ENCODE results near the gene AKAP6.

The AKAP6 gene

DNA sequence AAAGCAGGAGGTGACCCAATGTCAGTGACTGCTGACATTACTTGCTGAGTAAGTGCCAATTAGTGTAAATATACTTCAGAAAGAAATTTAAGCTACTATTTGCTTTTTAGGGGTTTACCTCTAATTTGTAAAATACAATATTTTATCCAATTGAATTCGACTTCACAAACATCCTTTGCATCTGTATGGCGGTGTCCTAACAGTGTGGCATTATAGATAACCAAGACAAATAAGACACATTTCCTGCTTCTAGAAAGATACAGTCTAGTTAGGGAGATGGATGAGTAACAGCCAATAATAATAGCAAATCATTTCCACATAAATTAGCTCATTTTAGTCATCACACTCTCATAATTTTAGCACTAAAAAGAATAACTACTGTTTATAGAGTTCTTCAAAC is 196.5 kb downstream of the AKAP6 start:
- DNase-seq (ENCODE audit: low spot score in 2 of 2) (no peak), ATAC-seq (replicated peaks; ENCODE audit: extremely low read depth, poor library complexity, severe bottlenecking) (no peak)
- Mint-ChIP-seq H3K36me3 (ENCODE audit: insufficient read depth) (no peaks in the 10 kb centered on the region), H3K27ac (ENCODE audit: low read depth) (no peak overlapping the region), H3K9me3 (no peaks in the 10 kb centered on the region), H3K27me3 (no peaks in the 10 kb centered on the region), H3K4me3 (no peak overlapping the region), H3K4me1 (no peaks in the 10 kb centered on the region)

GRCh38 chr14:32530800-32531199 is 201.7 kb downstream of the AKAP6 start:
- DNase-seq (ENCODE audit: low spot score in 2 of 2) (no peak), ATAC-seq (replicated peaks; ENCODE audit: extremely low read depth, poor library complexity, severe bottlenecking) (no peak)

GRCh38 chr14:32531942-32532515 is 202.9 kb downstream of the AKAP6 start:
- Mint-ChIP-seq H3K27ac (ENCODE audit: low read depth) (no peak overlapping the region), H3K4me3 (no peak overlapping the region), H3K9me3 (peaks cover 14% of the 10 kb centered on the region), H3K36me3 (ENCODE audit: insufficient read depth) (no peaks in the 10 kb centered on the region), H3K4me1 (no peaks in the 10 kb centered on the region), H3K27me3 (no peaks in the 10 kb centered on the region)
- no peak for ATAC-seq (replicated peaks; ENCODE audit: extremely low read depth, poor library complexity, severe bottlenecking)
- DNase-seq (ENCODE audit: low spot score in 2 of 2) = no peak

More at GRCh38 chr14:32530800-32531199, 201.7 kb downstream of the AKAP6 start:
- no peaks in the 10 kb centered on the region for H3K36me3 Mint-ChIP-seq (ENCODE audit: insufficient read depth)
- no peaks in the 10 kb centered on the region for H3K27me3 Mint-ChIP-seq
- H3K9me3 Mint-ChIP-seq = peaks cover 9% of the 10 kb centered on the region
- no peak overlapping the region for H3K4me3 Mint-ChIP-seq
- no peaks in the 10 kb centered on the region for H3K4me1 Mint-ChIP-seq
- H3K27ac Mint-ChIP-seq (ENCODE audit: low read depth) = no peak overlapping the region

DNA sequence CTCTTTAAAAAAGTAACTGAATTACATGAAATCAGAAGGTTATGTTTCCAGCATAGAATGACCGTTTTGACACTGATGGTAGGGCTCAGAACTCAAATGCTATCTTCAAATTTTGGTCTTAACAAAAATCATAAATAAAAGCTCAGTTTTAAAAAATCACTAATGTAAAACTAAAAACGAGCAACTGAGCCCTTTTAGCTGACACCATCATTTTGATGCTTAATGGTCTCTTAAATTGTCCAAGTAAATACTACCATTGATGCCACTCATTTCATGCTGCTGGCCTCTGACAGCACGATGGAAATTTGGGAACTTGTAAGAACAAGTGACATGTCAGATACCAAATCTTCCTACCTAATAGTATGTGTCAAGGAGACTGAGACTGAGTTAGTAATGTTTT is 205.0 kb downstream of the AKAP6 start:
- ATAC-seq (replicated peaks; ENCODE audit: extremely low read depth, poor library complexity, severe bottlenecking) = no peak
- H3K9me3 Mint-ChIP-seq = peaks cover 14% of the 10 kb centered on the region
- no peaks in the 10 kb centered on the region for H3K4me1 Mint-ChIP-seq
- H3K36me3 Mint-ChIP-seq (ENCODE audit: insufficient read depth) = no peaks in the 10 kb centered on the region
- H3K4me3 Mint-ChIP-seq = no peak overlapping the region
- no peaks in the 10 kb centered on the region for H3K27me3 Mint-ChIP-seq
- no peak overlapping the region for H3K27ac Mint-ChIP-seq (ENCODE audit: low read depth)
- no peak for DNase-seq (ENCODE audit: low spot score in 2 of 2)

DNA sequence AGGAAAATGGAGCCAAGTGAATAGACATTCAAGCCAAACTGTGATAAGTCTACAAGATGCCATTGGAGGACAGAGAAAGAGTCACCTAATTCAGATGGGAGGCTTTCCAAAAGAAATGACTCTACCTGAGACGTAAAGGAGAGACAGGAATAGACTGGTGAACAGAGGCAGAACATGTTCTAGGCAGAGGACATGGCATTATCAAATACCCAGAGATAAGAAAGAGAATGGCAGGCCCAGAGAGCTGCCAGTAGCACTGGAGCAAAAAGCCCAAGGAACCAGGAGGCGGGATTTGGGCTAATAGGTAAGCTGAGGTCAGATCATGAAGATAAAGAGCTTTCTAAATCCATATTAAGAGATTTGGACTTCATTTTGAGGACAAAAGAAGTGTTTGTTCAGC is 207.1 kb downstream of the AKAP6 start:
- H3K4me1 Mint-ChIP-seq = no peaks in the 10 kb centered on the region
- DNase-seq (ENCODE audit: low spot score in 2 of 2) (no peak), ATAC-seq (replicated peaks; ENCODE audit: extremely low read depth, poor library complexity, severe bottlenecking) (no peak)
- H3K27me3 Mint-ChIP-seq = no peaks in the 10 kb centered on the region
- H3K9me3 Mint-ChIP-seq = peaks cover 14% of the 10 kb centered on the region
- no peak overlapping the region for H3K27ac Mint-ChIP-seq (ENCODE audit: low read depth)
- no peak overlapping the region for H3K4me3 Mint-ChIP-seq
- H3K36me3 Mint-ChIP-seq (ENCODE audit: insufficient read depth) = no peaks in the 10 kb centered on the region

DNA sequence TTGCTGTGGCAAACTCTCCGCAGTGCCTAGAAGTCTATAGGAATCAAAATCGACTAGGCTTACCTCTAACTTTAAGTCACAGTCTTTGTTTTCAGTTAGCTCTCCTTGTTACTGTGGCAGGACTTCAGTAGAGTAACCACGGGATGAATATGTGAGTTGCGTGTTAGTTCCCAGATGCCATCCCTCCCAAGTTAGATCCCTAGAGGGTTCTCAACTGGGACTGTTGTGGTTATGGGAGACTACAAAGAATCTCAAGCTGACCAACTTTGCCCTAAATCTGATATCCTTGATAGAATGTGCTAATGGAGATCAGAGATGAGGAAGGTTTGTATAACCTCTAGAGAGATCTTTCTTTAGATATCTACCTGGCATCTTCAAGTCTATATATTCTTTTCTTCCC is 208.1 kb downstream of the AKAP6 start:
- no peaks in the 10 kb centered on the region for H3K4me1 Mint-ChIP-seq
- no peaks in the 10 kb centered on the region for H3K36me3 Mint-ChIP-seq (ENCODE audit: insufficient read depth)
- no peak overlapping the region for H3K27ac Mint-ChIP-seq (ENCODE audit: low read depth)
- DNase-seq (ENCODE audit: low spot score in 2 of 2) = no peak
- peaks cover 14% of the 10 kb centered on the region for H3K9me3 Mint-ChIP-seq
- no peak overlapping the region for H3K4me3 Mint-ChIP-seq
- no peaks in the 10 kb centered on the region for H3K27me3 Mint-ChIP-seq
- ATAC-seq (replicated peaks; ENCODE audit: extremely low read depth, poor library complexity, severe bottlenecking) = no peak

- no peaks in the 10 kb centered on the region for H3K9me3 Mint-ChIP-seq
- ATAC-seq (replicated peaks; ENCODE audit: extremely low read depth, poor library complexity, severe bottlenecking) = no peak
- H3K36me3 Mint-ChIP-seq (ENCODE audit: insufficient read depth) = peaks cover 1% of the 10 kb centered on the region
- no peaks in the 10 kb centered on the region for H3K27me3 Mint-ChIP-seq
- DNase-seq (ENCODE audit: low spot score in 2 of 2) = no peak
- H3K27ac Mint-ChIP-seq (ENCODE audit: low read depth) = no peak overlapping the region
- no peaks in the 10 kb centered on the region for H3K4me1 Mint-ChIP-seq
- H3K4me3 Mint-ChIP-seq = no peak overlapping the region
Measured at GRCh38 chr14:32542507-32542906, 213.4 kb downstream of the AKAP6 start.

GRCh38 chr14:32545095-32545494 is 216.0 kb downstream of the AKAP6 start:
- DNase-seq (ENCODE audit: low spot score in 2 of 2) (no peak), ATAC-seq (replicated peaks; ENCODE audit: extremely low read depth, poor library complexity, severe bottlenecking) (no peak)
- no peak overlapping the region for H3K27ac Mint-ChIP-seq (ENCODE audit: low read depth)
- no peaks in the 10 kb centered on the region for H3K4me1 Mint-ChIP-seq
- peaks cover 1% of the 10 kb centered on the region for H3K36me3 Mint-ChIP-seq (ENCODE audit: insufficient read depth)
- H3K9me3 Mint-ChIP-seq = peaks cover 5% of the 10 kb centered on the region
- H3K4me3 Mint-ChIP-seq = no peak overlapping the region
- H3K27me3 Mint-ChIP-seq = no peaks in the 10 kb centered on the region

DNA sequence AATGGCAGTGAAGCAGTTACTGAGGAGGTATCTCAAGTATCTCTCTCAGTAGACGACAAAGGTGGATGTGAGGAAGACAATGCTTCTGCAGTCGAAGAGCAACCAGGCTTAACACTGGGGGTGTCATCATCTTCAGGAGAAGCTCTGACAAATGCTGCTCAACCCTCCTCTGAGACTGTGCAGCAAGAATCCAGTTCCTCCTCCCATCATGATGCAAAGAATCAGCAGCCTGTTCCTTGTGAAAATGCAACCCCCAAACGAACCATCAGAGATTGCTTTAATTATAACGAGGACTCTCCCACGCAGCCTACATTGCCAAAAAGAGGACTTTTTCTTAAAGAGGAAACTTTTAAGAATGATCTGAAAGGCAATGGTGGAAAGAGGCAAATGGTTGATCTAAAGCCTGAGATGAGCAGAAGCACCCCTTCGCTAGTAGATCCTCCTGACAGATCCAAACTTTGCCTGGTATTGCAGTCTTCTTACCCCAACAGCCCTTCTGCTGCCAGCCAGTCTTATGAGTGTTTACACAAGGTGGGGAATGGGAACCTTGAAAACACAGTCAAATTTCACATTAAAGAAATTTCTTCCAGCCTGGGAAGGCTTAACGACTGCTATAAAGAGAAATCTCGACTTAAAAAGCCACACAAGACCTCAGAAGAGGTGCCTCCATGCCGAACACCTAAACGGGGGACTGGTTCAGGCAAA is 216.6 kb downstream of the AKAP6 start:
- H3K27ac Mint-ChIP-seq (ENCODE audit: low read depth) = no peak overlapping the region
- peaks cover 1% of the 10 kb centered on the region for H3K36me3 Mint-ChIP-seq (ENCODE audit: insufficient read depth)
- H3K4me1 Mint-ChIP-seq = no peaks in the 10 kb centered on the region
- DNase-seq (ENCODE audit: low spot score in 2 of 2) = no peak
- no peaks in the 10 kb centered on the region for H3K27me3 Mint-ChIP-seq
- peaks cover 5% of the 10 kb centered on the region for H3K9me3 Mint-ChIP-seq
- ATAC-seq (replicated peaks; ENCODE audit: extremely low read depth, poor library complexity, severe bottlenecking) = no peak
- no peak overlapping the region for H3K4me3 Mint-ChIP-seq

DNA sequence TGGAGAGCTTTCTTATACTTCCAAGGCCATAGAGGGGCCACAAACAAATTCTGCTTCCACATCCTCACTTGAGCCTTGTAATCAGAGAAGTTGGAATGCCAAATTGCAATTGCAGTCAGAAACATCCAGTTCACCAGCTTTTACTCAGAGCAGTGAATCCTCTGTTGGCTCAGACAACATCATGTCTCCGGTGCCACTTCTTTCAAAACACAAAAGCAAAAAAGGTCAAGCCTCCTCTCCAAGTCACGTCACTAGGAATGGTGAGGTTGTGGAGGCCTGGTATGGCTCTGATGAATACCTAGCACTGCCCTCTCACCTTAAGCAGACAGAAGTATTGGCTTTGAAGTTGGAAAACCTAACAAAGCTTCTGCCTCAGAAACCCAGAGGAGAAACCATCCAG is 217.1 kb downstream of the AKAP6 start:
- Mint-ChIP-seq H3K4me3 (no peak overlapping the region), H3K27ac (ENCODE audit: low read depth) (no peak overlapping the region), H3K4me1 (no peaks in the 10 kb centered on the region), H3K27me3 (no peaks in the 10 kb centered on the region), H3K36me3 (ENCODE audit: insufficient read depth) (peaks cover 1% of the 10 kb centered on the region), H3K9me3 (peaks cover 5% of the 10 kb centered on the region)
- DNase-seq (ENCODE audit: low spot score in 2 of 2) (no peak), ATAC-seq (replicated peaks; ENCODE audit: extremely low read depth, poor library complexity, severe bottlenecking) (no peak)

DNA sequence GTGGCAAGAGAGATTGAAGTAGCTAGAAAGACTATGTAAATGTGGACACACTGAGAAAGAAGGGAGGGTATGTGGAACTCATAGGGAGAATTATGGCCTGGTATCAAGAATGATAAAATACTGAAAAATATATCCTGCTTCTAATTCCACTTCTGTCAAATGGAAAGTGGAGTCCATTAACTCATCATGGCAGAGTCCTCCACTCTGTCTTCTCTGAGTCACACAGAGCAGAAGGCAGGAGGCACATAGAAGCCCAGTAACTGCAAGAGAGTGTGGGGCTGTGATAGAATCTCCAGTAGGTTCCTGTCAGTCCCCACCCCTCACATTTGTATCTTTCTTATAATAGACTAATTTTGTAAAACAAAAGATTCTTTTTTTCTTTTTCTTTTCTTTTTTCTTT is 223.7 kb downstream of the AKAP6 start:
- H3K36me3 Mint-ChIP-seq (ENCODE audit: insufficient read depth) = no peaks in the 10 kb centered on the region
- H3K27ac Mint-ChIP-seq (ENCODE audit: low read depth) = no peak overlapping the region
- ATAC-seq (replicated peaks; ENCODE audit: extremely low read depth, poor library complexity, severe bottlenecking) (no peak), DNase-seq (ENCODE audit: low spot score in 2 of 2) (no peak)
- no peaks in the 10 kb centered on the region for H3K4me1 Mint-ChIP-seq
- H3K9me3 Mint-ChIP-seq = peaks cover 5% of the 10 kb centered on the region
- no peaks in the 10 kb centered on the region for H3K27me3 Mint-ChIP-seq
- H3K4me3 Mint-ChIP-seq = no peak overlapping the region

DNA sequence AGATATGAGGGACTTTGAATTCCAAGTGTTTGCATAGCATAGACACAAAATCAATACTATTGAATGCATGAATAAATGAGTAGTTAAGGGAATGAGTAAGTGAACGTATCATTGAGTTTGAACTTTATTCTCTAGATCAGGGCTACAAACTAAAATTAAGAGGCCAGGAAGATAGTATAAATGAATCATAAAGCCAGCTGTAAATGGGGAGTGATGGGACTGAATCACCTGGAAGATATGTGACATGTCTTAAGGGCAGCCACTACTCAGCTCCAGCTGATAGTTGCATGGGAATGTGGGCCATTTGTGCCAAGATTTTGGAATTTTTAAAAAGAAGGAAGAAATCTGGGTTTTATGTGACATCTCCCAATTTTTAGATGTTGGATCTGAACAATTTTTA is 229.9 kb downstream of the AKAP6 start:
- Mint-ChIP-seq H3K9me3 (no peaks in the 10 kb centered on the region), H3K4me1 (peaks cover under 1% of the 10 kb centered on the region), H3K27me3 (no peaks in the 10 kb centered on the region), H3K4me3 (no peak overlapping the region), H3K27ac (ENCODE audit: low read depth) (no peak overlapping the region), H3K36me3 (ENCODE audit: insufficient read depth) (no peaks in the 10 kb centered on the region)
- DNase-seq (ENCODE audit: low spot score in 2 of 2) (no peak), ATAC-seq (replicated peaks; ENCODE audit: extremely low read depth, poor library complexity, severe bottlenecking) (no peak)

GRCh38 chr14:32559590-32559989 is 230.5 kb downstream of the AKAP6 start:
- Mint-ChIP-seq H3K4me1 (peaks cover 6% of the 10 kb centered on the region), H3K4me3 (no peak overlapping the region), H3K9me3 (no peaks in the 10 kb centered on the region), H3K27me3 (no peaks in the 10 kb centered on the region), H3K27ac (ENCODE audit: low read depth) (no peak overlapping the region), H3K36me3 (ENCODE audit: insufficient read depth) (no peaks in the 10 kb centered on the region)
- DNase-seq (ENCODE audit: low spot score in 2 of 2) (no peak), ATAC-seq (replicated peaks; ENCODE audit: extremely low read depth, poor library complexity, severe bottlenecking) (no peak)
